Measurements from ENCODE around the gene CLEC9A. TPM values are rescaled to one million over a fixed set of nuclear protein-coding genes. Genes with fewer than 3 reads are reported as not detected.

The CLEC9A gene
- total and polyA plus RNA-seq, 3 donors from 2014 or later: 2.6 to 6.3 (median 5.4) TPM

DNA sequence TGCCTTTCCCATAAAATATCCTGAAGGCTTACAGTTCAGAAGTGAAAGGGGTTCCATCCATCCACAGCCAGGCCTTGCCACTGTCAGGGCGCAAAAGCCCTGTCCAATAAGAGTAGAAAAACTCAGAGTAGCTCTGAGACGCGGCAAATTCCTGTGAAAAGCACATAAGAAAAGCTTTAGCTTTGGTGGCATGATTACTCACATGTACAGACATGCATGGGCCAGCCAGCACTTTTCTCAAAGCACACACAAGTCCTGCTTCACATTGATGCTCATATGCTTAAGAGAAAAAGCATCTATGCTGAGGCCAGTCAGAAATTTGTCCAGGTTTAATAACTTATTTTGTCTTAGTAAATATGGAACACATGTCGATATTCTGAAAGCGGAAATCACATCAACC, 42.8 kb downstream of the CLEC9A start:
- Histone ChIP-seq H3K9me3 (no peaks in the 10 kb centered on the region), H3K4me3 (no peak overlapping the region), H3K4me1 (no peaks in the 10 kb centered on the region), H3K27me3 (no peaks in the 10 kb centered on the region), H3K27ac (no peak overlapping the region), H3K36me3 (ENCODE audit: low read depth, missing control alignments) (no peaks in the 10 kb centered on the region)
- TF ChIP-seq POLR2A (IDR thresholded peaks at IDR 0.05): no peak
- TF ChIP-seq, protein P1, sequence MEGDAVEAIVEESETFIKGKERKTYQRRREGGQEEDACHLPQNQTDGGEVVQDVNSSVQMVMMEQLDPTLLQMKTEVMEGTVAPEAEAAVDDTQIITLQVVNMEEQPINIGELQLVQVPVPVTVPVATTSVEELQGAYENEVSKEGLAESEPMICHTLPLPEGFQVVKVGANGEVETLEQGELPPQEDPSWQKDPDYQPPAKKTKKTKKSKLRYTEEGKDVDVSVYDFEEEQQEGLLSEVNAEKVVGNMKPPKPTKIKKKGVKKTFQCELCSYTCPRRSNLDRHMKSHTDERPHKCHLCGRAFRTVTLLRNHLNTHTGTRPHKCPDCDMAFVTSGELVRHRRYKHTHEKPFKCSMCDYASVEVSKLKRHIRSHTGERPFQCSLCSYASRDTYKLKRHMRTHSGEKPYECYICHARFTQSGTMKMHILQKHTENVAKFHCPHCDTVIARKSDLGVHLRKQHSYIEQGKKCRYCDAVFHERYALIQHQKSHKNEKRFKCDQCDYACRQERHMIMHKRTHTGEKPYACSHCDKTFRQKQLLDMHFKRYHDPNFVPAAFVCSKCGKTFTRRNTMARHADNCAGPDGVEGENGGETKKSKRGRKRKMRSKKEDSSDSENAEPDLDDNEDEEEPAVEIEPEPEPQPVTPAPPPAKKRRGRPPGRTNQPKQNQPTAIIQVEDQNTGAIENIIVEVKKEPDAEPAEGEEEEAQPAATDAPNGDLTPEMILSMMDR (IDR thresholded peaks at IDR 0.05): no peak
- no peak for DNase-seq
- 94 to 98% methylated on average over 5 of the region's 5 CpGs for WGBS, 2 donors
- intact Hi-C loops (cut with DNase I; ENCODE audit: low total_unique reads): no loop called here

DNA sequence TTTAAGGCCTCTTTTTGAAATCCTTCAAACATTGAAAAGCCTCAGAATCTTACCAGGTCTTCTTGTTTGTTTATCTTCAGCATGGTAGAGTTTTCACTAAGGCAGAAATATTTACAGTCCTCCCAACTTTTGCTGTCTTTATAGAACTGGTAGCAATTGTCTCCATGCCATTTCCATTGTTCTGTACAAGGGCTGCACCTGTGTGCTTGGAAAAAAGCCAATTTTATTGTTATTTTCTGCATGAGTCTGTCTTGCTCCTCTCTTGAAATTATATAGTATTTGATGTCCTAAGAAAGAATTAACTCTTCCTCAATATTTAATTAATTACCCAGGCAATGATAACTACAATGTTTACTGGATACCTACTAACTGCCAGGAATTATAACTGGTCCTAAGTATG, 45.0 kb downstream of the CLEC9A start:
- Histone ChIP-seq H3K4me3 (no peak overlapping the region), H3K27me3 (no peaks in the 10 kb centered on the region), H3K27ac (no peak overlapping the region), H3K4me1 (no peaks in the 10 kb centered on the region), H3K36me3 (ENCODE audit: low read depth, missing control alignments) (no peaks in the 10 kb centered on the region), H3K9me3 (no peaks in the 10 kb centered on the region)
- intact Hi-C loops (cut with DNase I; ENCODE audit: low total_unique reads): no loop called here
- DNase-seq: no peak
- TF ChIP-seq, protein P1 (IDR thresholded peaks at IDR 0.05): no peak
- no peak for TF ChIP-seq POLR2A (IDR thresholded peaks at IDR 0.05)

DNA sequence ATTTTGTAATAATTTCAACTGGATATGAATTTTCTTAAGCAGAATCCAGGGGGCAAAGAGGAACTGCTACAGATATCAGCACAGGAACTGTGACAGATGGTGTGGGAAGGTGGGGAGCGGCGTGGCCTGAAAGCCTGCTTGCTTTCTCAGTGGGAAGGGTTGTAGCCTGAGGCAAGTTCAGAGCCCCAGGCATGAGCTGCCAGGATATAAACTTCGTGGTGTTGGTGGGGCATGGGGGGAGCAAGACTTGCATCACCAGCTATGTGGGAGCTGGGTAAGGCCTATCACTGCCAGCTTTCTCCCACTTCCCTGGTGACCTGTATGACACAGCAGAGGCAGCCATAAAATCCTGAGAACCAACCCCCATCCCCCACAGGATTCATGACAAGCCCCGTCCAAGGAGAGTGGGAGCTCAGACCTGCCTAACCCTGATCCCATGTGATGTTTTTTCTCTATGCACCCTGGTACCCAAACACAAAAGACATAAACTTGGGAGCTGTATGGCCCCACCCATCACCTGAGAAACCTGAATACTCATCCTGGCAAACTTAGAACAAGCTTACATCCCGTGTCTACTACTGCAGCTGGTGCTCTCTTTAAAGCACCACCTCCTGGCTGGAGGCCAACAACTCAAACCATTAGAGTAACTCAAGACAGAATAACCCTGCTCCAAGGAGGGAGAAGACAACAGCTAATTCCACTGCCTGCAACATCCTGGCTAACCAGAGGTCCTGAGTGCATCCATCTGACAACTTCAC, 51.8 kb downstream of the CLEC9A start:
- no peak for DNase-seq
- no peaks in the 10 kb centered on the region for H3K9me3 ChIP-seq
- H3K4me1 ChIP-seq: no peaks in the 10 kb centered on the region
- WGBS, 2 donors: 81 to 83% methylated on average over 5 of the region's 5 CpGs
- H3K27me3 ChIP-seq: no peaks in the 10 kb centered on the region
- H3K36me3 ChIP-seq (ENCODE audit: low read depth, missing control alignments): no peaks in the 10 kb centered on the region
- H3K27ac ChIP-seq: no peak overlapping the region
- intact Hi-C loops (cut with DNase I; ENCODE audit: low total_unique reads): no loop called here
- H3K4me3 ChIP-seq: no peak overlapping the region
- TF ChIP-seq POLR2A (IDR thresholded peaks at IDR 0.05): no peak
- TF ChIP-seq, protein P1 (IDR thresholded peaks at IDR 0.05): no peak

DNA sequence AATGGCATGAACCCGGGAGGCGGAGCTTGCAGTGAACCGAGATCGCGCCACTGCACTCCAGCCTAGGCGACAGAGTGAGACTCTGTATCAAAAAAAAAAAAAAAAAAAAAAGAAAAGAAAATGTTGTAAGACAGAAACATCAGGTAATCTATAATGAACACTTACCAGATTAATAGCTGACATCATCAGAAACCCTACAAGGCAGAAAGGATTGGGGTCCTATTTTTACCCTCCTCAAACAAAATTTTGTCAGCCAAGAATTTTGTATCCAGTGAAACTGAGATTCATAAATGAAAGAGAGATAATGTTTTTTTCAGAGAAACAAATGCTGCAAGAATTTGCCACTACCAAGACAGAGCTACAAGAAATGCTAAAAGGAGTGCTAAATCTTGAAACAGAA, 54.3 kb downstream of the CLEC9A start:
- intact Hi-C loops (cut with DNase I; ENCODE audit: low total_unique reads): no loop called here
- no peak for TF ChIP-seq POLR2A (IDR thresholded peaks at IDR 0.05)
- TF ChIP-seq, protein P1 (IDR thresholded peaks at IDR 0.05): no peak
- no peak overlapping the region for H3K4me3 ChIP-seq
- H3K27me3 ChIP-seq: no peaks in the 10 kb centered on the region
- DNase-seq: no peak
- no peaks in the 10 kb centered on the region for H3K36me3 ChIP-seq (ENCODE audit: low read depth, missing control alignments)
- WGBS, 2 donors: 75 to 80% methylated on average over 6 of the region's 6 CpGs
- no peak overlapping the region for H3K27ac ChIP-seq
- H3K9me3 ChIP-seq: no peaks in the 10 kb centered on the region
- H3K4me1 ChIP-seq: no peaks in the 10 kb centered on the region

DNA sequence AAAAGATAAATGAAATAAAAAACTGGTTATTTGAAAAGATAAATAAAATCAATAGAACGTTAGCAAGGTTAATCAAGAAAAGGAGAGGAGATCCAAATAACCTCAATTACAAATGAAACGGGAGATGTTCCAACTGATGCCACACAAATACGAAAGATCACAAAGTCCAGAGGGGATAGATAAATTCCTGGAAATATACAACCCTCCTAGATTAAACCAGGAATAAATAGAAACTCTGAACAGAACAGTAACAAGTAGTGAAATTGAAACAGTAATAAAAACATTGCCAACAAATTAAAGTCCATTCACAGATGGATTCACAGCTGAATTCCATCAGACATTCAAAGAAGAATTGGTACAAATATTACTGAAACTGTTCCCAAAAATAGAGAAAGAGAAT, 55.9 kb downstream of the CLEC9A start:
- intact Hi-C loops (cut with DNase I; ENCODE audit: low total_unique reads): no loop called here
- TF ChIP-seq, protein P1 (IDR thresholded peaks at IDR 0.05): no peak
- no peak for TF ChIP-seq POLR2A (IDR thresholded peaks at IDR 0.05)
- Histone ChIP-seq H3K27me3 (no peaks in the 10 kb centered on the region), H3K36me3 (ENCODE audit: low read depth, missing control alignments) (no peaks in the 10 kb centered on the region), H3K27ac (no peak overlapping the region), H3K9me3 (no peaks in the 10 kb centered on the region), H3K4me3 (no peak overlapping the region), H3K4me1 (no peaks in the 10 kb centered on the region)
- DNase-seq: no peak
- 57 to 67% methylated on average over 3 of the region's 3 CpGs for WGBS, 2 donors
